Measurements from ENCODE around the gene NECTIN1. TPM values are rescaled to one million over a fixed set of nuclear protein-coding genes. Genes with fewer than 3 reads are reported as not detected.

The NECTIN1 gene
- total RNA-seq, 1 experiment from 2014 or later: 3.0 TPM

DNA sequence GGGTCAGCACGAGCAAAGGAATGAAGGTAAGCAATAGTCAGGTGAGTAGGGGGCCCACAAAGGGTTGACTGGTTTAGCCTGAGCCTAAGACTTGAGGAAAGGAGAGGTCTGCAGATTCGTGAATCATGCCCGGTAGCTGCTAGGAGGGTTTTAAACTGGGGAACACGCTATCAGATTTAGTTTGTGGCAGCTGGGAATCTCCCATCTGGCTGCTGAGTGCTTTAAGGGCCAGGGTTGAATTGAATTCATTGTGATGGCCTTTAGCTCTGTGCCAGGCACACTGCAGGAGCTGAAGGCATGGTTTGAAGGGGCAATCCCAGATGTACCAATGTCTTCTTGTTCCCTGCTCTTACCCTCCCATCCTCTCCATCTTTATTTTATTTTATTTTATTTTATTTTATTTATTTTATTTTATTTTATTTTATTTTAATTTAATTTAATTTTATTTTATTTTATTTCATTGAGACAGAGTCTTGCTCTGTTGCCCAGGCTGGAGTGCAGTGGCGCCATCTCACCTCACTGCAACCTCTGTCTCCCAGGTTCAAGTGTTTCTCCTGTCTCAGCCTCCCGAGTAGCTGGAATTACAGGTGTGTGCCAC, 1.9 kb upstream of the NECTIN1 start:
- DNase-seq (ENCODE audit: low spot score): no peak

GRCh38 chr11:119729951-119730613, 1.1 kb upstream of the NECTIN1 start:
- peak; percentile 27 for DNase-seq (ENCODE audit: low spot score)

DNA sequence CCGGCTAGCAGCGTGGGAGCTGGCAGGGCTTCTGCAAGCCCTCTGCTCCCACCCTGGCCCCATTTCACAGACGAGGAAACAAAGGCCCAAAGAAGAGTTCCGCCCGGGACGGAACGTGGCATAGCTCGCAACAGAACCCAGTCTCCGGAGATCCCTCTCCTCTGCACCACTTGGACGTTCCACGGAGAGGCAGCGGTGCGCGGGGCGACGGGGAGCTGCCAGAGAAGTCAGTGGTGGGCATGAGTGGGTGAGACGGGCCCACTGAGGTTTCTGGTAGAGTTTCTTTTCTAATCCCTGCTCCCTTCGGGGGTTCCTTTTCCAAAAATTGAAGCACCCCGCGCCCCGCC, 554 bp upstream of the NECTIN1 start:
- DNase-seq (ENCODE audit: low spot score): no peak

GRCh38 chr11:119728211-119728626, 781 bp downstream of the NECTIN1 start:
- DNase-seq (ENCODE audit: low spot score): no peak

DNA sequence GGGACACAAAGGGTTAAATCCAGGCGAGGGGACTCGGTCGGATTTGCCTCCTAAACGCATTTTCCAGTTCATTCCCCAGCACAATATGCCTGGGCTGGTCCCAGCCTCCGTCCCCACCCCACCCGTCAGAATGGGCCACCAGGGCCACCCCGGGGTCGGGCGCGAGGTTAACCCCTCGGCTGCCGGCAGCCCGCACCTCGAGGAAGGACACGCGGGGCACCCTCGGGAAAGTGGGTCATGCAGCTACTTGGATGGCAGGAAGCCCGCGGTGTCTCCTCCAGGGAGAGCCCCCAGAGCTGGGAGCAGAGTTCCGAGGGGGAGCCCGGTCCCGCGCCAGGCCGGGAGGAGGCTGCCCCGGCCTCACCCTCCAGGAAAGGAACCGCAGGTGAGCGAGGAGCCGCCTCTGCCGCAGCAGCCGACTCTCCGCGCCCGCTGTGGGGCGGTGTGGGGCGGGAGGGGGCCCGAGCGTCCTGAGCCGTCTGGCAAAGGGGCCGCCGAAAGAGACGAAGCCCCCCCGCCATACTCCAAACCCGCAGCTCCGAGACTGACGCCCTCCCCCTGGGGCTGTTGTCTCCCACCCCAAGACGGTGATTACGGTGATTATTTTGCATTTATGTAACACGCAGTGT, 1.4 kb downstream of the NECTIN1 start:
- DNase-seq (ENCODE audit: low spot score): no peak

GRCh38 chr11:119726585-119727522, 2.1 kb downstream of the NECTIN1 start:
- no peak for DNase-seq (ENCODE audit: low spot score)

- no peak for DNase-seq (ENCODE audit: low spot score)
Observed at GRCh38 chr11:119726150-119726553, 2.8 kb downstream of the NECTIN1 start.

GRCh38 chr11:119724956-119725355, 4.0 kb downstream of the NECTIN1 start:
- no peak for DNase-seq (ENCODE audit: low spot score)

DNA sequence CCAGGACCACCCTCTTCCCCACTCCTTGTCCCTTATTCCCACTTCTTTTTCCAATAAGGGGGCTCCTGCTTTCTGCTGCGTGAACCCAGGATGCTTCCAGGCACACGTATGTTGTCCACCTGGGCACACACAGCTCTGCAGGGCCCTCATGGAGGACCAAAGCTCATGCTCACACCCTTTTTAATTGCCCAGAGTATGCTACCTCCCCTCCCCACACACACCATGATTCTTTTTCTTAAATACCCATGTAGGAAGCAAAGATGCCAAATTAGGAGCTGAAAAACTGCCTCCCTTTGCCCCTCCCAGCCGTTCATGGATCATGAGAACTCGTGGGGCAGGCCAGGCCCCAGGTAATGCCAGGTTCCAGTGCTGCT, 5.1 kb downstream of the NECTIN1 start:
- DNase-seq (ENCODE audit: low spot score): no peak

DNA sequence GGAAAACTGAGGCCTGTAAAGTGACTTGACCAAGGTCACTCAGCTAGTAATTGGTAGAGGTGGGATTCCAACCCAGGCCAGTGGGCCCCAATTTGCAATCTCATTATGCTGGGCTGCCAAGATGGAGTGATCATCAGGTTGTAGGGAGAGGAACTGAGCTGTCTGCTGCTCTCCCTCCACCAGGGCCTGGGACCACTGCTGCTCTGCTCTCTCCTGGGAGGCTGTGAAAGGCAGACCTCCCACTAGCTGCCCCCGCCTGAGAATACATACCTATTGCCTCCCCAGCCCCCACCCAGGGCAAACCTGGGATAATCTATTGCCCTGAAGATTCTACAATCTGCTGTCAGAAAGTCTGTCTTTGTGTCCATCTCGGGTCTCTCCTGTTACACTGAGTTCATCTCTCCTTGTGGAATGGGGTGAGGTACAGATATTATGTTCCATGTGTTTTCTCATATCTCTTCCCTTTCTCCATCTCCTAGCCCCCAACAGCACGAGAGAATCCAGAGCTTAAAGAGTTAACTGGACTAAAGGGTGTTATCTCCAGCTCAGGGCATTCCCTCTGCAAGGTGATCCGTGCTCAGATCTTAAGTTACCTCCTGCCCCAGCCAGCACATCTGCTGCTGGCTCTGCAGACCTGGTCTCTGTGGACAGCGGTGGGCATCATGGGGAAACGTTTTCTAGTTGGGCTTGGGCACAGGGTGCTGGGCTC, 5.6 kb downstream of the NECTIN1 start:
- no peak for DNase-seq (ENCODE audit: low spot score)

DNA sequence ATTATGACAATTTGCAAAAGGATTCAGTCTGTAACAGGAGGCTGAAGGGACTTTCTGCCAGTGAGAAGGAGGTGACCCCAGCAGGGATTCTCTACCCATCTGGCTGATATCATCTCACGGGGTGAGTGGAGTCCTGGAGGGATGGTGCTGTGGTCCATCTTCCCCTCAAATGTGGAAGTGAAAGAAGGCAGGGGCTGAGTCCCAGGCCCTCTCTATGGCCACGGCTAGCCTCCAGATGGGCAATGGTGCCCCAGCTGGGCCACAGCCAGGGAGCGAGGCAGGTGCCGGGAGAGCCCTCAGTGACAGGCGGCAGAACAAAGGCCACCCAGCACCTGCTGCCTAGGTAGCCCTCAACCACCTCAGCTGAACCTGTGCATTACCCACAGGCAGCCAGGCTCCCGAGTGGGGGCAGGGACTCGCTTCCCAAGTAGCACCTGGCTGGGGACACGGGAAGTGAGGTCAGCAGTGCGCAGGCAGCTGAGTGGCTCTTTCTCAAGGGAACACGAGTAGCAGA, 6.7 kb downstream of the NECTIN1 start:
- no peak for DNase-seq (ENCODE audit: low spot score)

DNA sequence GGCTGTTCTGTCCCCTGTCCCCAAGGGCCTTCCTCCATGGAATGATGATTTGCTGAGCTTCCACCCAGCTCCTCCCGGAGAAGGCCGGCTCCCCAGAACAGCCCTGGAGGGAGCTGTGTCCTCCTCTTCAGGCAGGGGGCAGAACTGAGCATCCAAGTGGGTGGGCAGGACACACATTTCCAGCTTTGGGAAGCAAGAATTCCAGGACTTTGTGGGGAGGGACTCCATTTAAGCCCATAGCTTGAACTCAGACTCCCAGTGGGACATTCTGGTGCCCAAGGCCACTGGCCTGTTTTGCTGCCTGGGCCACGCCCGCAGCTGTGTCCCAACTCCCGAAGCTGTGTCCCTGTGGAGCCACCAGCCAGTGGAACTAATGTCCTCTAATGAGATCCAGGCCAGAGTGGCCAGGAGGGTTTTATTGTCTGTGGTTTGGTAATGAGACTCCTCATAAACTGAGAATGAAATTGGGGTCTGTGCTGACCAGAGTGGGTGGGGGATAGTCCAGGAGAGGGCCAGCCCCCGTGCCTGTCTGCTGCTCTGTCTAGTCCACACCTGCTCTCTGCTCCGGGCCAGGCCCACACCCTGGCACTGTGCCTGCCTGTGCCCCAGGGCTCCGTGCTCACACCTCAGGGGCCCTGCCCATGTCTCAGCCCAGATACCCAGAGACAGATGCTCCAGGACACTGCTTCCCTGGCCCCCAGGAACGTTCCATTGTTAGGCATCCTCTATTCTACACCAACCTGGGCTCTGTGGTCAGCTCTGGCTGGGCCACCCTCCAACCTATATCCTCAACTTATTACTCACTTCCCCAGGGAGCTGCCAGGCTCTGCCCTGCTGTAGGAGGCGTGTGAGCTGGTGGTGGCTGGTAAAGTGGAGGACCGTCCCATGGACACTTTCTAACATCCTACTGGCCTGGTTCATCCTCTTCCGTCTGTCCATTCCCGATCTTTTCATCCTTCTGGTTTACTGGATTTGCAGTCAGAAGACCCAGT, 7.6 kb downstream of the NECTIN1 start:
- DNase-seq (ENCODE audit: low spot score): peak; percentile 57

DNA sequence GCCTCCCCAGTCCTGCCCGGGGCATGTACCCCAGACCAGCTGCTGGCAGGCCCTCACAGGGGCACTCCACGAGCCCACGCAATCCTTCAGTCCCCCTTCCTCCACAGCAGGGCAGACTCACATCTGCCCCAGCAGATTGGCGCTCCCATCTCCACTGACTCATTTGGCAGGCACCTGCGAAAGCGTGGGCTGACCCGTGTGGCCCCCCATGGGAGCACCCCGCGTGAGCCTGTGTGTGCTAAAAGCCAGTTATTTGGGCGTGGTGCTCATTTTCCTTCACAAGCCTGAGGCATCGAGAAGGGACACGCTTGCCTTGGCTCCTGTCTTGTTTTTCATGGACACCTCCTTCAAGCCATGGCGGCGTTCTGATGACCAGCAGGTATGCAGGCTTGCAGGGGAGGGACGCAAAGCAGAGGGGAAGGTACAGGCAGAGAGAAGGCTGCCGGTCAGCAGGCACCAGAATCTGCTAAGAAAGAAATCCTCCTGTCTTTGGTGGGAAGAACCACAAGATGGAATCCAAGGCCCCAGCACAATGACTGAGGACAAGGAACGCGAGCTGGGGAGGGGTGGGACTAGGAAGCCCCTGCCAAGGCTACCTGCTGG, 8.6 kb downstream of the NECTIN1 start:
- no peak for DNase-seq (ENCODE audit: low spot score)

- DNase-seq (ENCODE audit: low spot score): no peak
Observed at GRCh38 chr11:119717839-119718534, 11.0 kb downstream of the NECTIN1 start.

GRCh38 chr11:119716582-119717498, 12.2 kb downstream of the NECTIN1 start:
- no peak for DNase-seq (ENCODE audit: low spot score)

DNA sequence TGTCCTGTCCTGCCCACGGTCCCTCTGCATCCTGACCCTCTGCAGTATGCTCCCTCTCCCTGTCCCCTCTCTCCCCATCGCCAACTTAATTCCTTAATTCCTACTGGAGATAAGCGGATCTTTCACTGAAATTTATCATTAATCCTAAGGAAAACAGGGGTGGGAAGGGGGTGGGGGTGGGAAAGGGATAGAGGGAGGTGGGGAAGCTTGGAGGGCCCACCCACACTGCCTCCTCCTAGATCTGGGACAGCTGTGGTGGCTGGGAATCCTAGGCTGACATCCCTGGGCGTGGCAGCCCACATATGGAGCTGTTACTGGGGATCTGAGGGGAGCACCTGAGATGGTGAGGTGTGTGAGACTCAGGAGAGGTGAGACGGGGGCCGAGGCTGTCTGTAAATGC, 14.4 kb downstream of the NECTIN1 start:
- no peak for DNase-seq (ENCODE audit: low spot score)

DNA sequence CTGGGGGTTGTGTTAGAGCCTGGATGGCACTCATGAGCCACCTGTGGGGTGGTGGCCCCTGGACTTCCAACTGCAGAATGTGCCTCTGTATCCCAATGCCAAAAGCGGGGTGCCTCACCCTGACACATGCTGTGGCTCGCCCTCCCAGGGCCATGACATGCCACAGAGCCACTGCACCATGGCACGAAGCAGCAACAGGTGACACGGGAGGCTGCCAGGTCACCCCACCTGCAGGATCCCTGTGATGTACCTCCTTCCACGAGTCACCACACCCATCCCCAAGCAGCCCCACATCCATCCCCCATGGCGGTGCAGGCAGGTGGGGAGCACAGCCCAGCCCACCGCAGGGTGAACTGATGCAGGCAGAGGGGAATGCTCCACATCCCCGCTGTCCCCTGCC, 14.8 kb downstream of the NECTIN1 start:
- DNase-seq (ENCODE audit: low spot score): no peak

Data from A172 (cell line).